RPMI7951 (cell line): ENCODE results near the gene SOX11. TPM values are rescaled to one million over a fixed set of nuclear protein-coding genes. Genes with fewer than 3 reads are reported as not detected.

Experiments
- DNase-seq: peaks from one replicate; pipeline ENCODE4 v3.0.0-alpha.2; 2012; ENCODE audit warnings: low read depth
- total RNA-seq: library from RNA; depleted of rRNA; stranded (reverse); fragments of >200 nt; shearing (Covaris generic); gene quantifications from 2 replicates; pipeline ENCODE4 v1.2.3, GENCODE V29; 2014

The SOX11 gene
- total RNA-seq, 1 experiment from 2014 or later = under 0.01 TPM

DNA sequence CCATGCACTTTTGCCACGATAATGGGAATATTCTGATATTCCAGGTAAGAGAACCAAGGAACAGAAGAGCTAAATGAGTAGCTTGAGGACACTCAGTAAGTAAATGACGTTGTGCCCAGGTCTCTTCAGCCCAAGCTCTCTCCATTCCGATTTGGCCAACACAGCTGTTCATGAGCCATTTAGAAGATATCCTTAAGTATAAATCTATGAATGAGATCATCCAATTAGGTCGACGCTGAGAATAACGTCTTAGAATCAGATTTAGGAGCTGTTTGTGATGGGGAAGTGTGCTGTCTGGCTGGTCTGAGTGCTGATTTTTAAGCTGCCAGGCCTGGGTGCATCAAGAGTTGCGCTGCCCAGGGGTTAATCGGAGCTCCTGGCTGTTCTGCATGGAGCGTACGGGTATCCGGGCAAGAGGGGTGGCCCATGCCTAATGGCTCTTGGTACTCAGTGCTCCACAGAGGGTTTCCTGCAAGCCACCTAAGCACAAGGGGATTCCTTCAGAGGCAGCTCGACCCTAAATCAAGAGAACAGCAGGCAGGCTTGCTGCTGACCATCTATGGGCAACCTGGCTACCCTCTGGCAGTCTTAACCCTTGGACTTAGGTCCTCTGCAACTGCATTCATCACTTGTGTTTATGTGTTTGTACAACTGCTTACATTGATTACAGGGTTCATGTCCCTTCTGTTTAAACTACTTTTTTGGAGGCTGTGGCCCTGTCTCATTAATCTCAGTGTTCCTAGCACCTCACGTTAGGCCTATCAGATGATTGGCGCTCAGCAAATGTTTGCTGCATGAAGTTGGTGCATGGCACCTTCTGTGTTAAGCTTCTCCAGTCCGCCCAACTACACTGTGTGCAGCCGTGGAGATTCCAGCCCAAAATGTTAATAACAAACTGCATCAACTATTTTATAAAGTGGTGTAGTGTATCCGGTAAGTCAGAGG, 31.9 kb downstream of the SOX11 start:
- no peak for DNase-seq

DNA sequence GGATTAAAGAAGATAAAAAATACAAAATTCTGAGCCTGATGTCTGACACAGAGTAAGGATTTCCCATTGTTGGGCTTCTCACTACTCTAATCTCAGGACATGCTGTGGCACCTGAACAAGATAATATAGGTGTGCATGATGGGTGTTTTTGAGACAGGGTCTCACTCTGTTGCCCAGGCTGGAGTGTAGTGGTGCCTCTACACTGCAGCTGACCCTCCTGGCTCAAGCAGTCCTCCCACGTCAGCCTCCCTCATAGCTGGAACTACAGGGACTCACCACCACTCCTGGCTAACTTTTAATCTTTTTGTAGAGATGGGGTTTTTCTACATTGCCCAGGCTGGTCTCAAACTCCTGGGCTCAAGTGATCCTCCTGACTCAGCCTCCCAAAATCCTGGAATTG, 32.9 kb downstream of the SOX11 start:
- no peak for DNase-seq

DNA sequence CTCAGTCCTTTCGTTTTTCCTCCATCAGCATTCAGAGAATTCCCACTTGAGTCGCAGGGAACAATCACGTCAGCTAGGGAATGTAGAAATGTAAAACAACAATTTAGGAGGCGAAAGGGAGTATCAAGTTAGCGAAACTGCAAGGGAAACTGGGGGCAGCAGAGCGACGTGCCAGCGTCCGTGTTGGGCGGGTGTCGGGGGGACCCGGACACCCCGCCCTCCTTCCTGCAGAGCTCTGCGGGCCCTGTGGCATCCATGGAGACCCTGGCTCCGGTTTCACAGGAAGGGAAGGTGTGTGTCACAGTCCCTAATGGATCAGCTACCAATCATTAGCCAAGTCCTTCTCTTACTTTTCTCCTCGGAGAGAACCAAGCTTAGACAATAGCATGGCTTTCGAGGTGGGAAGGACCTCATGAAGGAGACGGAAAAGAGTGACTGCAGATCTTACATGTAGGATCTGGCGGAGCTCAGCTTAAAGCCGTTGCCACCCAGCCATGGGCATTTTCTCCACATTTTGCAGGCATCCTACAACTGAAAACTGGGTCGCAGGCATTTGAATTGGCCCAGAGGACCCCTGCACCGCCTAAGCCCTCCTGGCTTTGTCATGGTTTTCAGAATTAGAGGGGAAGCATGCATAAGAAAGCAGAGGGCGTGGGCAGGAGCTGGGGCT, 33.7 kb downstream of the SOX11 start:
- DNase-seq = no peak

DNA sequence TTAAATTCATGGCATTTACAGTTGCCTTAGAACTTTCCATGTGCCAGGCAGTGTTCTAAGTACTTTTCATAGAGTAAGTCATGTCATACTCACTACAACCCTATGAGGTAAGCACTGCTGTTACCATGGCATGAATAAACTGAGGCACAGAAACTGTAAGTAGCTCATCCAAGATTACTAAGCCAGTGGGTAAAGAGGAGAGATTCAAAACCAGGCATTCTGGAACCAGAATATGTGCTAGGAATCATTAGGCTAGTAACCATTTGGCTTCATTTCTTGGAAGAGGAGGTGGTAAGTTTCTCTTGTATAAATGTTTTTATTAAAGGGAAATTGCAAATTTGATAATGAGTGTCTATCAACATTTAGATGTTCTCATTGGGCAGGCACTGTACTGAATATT, 35.1 kb downstream of the SOX11 start:
- no peak for DNase-seq

DNA sequence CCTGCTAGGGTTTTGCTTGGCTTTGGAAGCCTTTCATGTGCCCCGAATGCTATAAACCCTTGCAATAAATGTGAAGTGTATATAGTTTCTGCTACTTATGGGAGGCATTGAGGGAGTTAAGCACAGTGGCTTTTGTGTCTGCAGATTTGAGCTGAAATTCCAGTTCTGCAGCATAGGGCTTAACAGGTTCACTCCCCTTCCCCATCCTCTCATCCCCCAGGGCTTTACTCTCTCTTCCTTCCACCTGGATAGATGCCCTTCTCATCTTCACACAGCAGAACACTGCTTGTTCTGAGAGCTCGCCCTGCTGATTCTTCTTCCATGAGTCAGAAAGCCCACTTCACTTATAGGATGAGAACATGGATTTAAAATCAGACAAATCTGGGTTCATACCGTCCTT, 37.2 kb downstream of the SOX11 start:
- no peak for DNase-seq

DNA sequence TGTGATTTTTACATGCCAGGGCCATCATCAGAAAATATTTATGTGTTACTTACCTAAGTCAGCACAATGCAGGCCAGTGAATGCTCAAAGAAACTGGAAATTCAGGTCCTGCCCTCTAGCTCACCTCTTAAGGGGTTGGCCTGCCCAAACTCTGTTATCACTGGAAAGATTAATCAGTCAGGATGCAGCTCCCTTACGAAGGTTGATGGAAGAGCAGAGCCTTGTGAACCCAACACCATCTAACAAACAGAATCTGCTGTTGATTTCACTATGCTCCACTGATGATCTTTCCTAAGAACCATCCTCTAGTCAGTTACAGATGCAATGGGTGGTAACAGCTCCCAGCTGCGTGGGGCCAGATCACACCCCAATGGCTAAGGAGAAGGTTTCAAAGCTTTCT, 38.2 kb downstream of the SOX11 start:
- DNase-seq = no peak

DNA sequence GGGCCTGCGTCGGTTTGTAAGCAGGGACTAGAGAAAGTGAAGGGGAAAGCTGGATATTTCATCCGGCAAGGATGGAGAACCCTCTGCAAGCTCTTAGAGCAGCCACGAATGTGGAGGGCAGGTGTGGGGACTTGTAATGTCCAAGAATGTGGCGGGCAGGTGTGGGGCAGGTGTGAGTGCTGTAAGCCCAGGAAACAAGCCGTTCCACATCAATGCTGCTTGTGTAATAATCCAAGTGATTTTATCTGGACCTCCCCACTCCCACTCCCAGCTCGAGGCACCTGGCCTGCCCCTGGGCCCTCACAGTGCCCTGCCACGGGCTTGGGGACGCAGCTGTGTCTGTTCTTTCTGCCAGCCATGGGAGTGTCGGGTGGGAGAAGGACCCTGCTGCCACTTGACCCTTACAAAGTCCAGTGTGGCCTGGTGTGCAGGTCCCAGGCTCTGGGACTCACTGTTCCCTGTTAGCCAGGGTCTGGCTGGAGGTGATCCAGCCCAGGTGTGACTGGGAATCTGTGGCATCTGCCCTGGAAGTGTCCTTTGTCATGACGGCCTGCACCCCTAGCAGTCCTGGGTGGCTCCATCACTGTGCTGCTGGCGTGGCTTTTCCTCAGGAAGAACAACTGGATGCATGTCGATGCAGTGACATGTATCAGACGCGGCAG, 42.8 kb downstream of the SOX11 start:
- DNase-seq = no peak

DNA sequence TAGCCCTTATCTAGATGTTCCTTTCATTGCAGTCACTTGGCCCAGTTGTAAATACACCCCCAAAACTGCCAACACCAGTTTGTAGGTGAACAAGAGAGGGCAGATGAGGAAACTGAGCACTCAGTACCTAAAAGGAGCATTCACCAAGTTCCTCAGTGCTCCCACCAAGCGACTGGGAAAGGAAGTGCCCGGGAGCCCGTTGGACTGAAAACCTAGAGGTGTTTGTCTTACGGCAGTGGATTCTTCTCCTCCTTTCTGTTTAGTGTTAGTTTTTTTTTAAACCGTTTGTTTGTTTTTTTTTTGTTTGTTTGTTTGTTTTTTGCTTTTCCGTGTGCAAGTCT, 43.3 kb downstream of the SOX11 start:
- DNase-seq = no peak

DNA sequence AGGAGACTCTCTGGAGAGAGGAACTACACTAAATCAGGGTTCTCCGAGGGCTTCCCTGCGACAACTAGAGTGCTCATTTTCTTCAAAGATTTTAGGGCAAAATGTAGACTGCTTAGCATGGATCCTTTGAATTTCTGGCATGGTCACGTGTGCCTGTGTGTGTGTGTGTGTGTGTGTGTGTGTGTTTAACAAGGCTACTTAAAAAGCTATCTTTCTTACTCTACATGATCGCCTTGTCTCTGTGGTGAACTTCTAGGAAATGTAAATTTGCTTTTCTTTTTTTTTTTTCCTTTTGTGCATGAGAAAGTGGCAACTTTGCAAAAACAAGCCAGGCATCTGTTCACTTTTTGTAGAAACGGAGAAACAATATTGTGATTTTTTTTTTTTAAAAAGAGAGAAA, 43.9 kb downstream of the SOX11 start:
- no peak for DNase-seq

DNA sequence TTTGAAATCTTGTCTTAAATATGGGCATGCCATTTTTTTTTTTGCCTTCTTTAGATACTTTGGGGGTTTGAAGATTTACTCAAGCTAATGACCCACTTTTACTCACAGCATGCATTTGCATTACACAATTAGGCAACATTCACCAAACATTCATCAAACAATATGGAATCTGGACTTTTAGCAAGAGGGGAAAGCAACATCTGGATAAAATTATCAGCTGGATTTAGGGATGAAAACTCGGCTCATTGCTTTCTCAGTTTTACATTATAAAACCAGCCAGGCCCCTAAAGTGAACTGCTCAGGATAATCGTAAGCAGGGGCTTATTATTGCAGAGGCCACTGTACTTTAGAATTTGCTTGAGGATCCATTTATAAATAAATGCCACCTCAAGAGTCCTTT, 44.7 kb downstream of the SOX11 start:
- DNase-seq = no peak

DNA sequence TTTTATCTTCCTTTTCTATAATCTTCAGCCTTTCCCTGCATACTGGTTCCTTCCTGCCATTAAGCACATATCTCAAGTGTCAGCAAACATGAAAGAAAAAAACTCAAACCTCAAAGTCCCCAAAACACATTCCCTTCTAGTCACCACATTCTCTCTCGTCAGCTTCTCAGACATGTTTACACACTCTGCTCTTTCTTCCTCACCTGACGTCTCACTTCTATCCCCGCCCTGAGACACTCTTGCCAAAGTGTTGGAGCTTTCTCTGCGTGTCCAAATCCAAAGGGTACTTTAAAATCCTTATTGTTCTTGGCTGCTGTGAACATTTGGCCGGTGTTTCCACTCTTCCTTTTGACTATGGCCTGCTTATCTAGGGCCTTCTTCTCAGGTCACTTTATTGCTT, 47.9 kb downstream of the SOX11 start:
- DNase-seq = no peak

DNA sequence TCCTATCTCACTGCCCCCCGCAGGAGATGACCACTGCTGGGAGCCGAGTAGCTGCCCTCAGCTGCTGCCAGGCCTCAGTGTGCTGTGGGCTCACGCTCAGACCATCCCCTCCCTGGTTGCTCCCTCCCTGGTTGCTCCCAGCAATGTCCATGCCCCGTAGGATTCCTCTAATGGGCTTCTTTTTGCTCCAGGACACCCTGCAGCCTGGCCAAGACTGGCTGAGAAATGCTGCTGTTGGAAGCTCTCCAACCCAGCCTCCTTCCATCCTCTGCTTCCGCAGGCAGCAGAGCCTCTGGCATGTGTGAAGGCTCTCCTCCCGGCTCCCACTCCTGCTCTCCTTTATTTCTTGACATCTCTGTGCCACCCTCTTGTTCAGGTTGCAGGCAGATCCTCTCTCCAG, 48.6 kb downstream of the SOX11 start:
- no peak for DNase-seq

DNA sequence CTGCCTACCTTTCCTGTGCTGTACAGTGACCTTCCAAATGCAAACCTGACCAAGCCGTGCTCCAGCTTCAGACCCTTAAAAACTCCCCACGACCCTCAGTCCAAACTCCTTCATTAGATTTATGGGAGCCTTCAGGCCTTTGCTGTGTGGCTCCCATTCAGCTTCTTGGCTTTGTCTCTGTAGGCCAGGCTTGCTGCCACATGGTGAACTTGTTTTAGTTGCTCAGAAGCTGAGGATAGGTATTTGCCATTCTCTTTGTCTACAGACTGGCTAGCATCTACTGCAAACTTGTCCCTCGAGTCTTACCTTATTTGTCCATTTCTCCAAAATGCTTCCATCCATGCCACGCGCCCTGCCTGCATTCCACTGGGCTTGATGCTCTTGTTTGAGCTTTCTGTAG, 49.1 kb downstream of the SOX11 start:
- DNase-seq = no peak

DNA sequence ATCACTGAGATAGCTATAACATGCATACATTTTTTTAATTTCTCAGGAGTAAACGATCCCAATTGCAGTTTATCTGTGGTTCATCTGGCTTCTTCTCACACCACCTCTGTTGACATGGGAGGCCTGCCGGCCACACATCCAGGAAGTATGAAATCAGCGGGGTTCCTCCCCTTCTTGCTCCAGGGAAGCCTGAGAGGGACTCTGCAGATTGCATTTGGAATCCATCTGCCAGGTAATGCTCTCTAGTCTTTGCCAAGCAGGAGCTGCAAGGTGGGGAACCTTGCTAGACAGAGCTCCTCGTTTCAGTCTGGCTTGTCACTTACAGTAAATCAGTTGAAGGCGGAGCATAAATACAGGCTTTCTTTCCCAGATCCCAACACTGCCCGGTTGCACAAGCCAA, 49.9 kb downstream of the SOX11 start:
- DNase-seq = no peak

DNA sequence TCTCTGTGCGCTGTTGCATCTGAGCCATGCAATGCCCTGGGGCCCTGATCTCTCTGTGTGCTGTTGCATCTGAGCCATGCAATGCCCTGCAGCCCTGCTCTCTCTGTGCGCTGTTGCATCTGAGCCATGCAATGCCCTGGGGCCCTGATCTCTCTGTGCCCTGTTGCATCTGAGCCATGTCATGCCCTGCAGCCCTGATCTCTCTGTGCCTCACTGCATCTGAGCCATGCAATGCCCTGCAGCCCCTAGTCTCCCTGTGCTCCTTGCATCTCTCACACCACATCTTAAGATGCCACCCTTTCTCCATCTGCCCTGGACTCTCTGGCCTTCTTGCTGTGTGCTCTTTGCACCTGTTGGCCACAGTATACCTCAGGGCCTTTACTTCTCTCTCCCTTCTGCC, 56.2 kb downstream of the SOX11 start:
- DNase-seq = no peak

DNA sequence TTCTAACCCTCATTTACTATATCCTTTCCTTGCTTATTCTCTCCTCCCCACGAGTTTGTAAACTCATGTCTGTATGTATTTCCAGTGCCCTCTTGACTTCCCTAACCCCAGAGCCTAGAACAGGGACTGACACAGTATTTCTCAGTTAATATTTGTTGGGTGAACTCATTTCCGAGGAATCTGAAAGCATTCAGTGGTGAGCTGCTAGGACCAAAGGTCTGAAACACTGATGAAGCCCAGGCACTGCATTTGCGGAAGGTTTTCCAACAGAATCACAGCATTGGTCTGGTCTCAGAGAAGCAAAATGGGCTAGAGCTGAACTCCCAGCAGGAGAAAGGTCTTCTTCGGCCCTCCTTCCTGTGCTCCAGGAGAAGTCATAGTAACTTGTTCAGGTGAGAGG, 56.8 kb downstream of the SOX11 start:
- no peak for DNase-seq

DNA sequence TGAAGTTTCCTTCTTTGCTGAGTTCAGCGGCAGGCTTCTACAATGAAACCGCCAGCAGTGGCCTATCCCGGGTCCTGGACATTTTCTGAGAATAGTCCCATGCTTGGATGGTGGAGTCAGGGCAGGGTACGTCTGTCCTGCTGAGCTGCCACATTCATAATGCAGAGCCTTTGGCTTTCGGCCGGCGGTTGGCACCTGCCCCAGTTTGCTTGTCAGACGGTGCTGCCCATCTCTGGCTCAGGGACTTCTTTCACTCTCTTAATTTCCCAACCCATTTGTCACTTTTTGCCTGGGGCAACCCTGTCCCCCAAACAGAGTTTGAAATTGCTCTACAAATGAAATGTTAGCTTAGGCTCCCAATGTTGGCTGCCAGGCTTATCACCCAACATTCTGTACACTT, 57.2 kb downstream of the SOX11 start:
- DNase-seq = no peak
